Activated CD4-positive, CD25-positive, alpha-beta regulatory T cell treated with anti-CD3 and anti-CD28 coated beads, Interleukin-2, amount 50 U/mL, for 72 hours (primary cell): ENCODE results near the gene SYP.
"Not testable (repeated sequence)": the region's sequence is repeated elsewhere in the genome, so short reads cannot be mapped to it uniquely, and the experiment has no call there.

Source experiments
- DNase-seq: peaks from one replicate; pipeline ENCODE4 v3.0.0; 2021

Gene SYP

DNA sequence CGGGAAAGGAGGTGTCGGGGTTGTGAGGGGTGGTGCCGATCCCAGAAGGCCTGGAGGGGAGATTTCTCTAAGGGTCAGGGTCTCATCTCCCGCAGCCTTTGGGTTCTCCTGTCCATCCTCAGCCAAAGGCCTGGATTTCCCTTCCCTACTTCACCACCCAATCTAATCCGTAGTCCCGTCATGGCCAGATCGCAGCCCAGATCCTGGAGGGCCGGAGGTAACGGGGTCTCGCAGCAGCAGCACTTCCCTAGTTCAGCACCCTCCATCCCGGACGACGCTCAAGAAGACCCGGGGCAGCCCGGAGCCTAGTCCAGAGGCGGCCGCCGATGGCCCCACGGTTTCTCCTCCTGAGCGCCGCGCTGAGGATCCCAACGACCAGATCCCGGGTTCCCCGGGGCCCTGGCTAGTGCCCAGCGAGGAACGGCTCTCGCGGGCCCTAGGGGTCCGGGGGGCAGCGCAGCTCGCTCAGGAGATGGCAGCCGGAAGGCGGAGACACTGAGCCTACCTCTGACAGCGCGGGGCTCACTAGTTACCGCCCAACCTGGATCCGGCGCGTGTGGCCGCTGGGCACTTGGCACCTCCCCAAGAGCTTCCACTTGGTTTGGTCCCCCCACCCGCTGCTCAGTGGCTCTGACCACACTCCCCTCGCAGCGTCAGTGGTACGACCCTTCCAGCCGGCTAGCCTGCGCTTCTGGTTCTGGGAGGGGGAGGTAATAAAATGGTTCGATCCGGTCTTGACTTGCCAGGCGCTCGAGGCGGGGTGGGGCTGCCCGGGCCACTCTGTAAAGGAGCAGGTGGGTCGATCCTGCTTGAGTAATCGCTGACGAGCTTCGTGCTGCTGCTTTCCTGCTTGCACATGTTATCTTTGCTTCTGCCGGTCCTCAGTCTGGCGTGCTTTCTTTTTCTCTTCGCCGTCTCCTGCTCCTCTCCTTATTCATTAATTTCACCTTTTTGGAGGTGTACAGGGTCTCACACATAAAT is 33.8 kb downstream of the SYP start:
- peak; percentile 69 for DNase-seq

DNA sequence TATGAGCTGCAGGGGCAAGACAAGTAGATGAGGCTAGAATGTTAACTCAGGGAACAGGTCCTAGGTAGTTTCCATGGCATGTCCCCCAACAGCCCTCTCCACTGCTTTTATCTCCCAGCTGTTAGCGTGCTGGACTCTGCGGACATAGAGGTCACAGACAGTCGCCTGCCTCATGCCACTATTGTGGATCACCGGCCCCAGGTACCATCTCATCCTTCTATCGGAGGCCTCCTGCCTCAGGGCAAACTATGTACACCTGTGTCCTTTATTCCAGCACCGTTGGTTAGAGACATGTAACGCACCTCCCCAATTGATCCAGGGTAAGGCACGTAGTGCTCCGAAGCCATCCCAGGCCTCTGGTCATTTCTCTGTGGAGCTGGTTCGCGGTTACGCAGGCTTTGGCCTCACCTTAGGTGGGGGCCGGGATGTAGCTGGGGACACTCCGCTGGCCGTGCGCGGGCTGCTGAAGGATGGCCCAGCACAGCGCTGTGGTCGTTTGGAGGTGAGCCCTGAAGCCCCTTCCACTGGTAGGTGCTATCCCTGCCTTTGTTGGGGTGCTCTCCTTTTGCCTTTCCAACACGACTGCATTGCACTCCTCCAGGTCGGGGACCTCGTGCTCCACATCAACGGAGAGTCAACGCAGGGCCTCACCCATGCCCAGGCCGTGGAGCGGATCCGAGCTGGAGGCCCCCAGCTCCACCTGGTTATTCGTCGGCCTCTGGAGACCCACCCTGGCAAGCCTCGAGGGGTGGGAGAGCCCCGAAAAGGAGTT is 35.2 kb downstream of the SYP start:
- no peak for DNase-seq

DNA sequence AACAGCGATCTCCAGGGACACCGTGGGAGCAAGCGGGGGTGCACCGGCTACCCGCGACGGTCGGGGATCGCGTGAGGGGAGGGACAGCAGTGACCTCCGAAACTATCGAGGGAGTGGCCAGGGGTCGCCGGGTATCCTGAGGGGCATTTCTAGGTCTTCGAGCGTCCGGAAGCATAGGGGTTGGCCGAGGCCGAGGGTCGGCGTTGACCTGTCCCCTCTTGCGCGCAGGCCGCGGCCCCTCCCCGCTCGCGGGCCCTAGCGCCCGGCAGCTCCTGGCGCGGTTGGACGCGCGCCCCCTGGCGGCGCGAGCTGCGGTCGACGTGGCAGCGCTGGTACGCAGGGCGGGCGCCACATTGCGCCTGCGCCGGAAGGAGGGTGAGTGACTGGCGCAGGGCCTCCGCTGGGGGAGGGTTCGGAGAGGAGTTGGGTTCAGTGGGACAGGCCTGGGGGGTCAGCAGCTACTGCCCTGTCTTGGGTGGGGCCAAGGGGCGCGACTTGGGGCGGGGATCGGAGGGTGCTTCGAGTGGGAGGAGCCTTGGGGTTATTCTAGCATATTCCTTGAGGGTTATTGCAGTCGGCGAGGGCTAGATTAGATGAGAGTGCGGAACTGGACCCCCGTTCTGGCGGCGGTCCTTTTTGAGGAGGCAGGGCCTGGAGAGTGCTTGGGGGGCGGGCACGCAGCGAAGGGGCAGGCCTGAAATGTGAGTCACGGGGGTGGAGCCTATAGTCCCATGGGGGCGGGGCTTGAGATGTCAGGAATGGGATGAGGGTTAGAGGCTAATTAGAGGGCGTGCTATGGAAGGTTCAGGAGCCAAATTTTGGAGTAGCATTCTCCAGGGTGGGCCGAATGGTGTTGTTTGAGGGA is 36.2 kb downstream of the SYP start:
- peak; percentile 82 for DNase-seq

DNA sequence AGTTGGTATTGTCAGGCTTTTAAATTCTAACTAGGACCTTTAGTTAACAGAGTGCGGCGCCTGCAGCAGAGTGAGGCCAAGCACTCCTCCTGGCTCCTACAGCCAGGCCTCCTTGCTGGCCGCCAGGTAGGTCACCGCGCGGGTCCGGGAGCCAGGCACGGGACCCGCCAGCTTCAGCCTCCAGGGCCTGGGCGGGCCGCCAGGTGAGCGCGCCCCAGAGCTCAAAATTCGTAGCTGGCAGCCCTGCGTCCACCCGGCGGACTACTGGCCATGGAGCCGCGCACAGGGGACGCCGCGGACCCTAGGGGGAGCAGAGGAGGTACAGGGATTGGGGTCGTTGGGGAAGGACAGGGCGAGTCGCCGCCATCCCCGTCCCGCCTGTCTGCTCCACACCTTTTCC is 37.4 kb downstream of the SYP start, which contains the start of gene MAGIX:
Gene MAGIX, plus strand, starts transcription at position 139 of the 400 bp plus-strand sequence. Its CDS starts 132 bp downstream, at position 271.
- no peak for DNase-seq

DNA sequence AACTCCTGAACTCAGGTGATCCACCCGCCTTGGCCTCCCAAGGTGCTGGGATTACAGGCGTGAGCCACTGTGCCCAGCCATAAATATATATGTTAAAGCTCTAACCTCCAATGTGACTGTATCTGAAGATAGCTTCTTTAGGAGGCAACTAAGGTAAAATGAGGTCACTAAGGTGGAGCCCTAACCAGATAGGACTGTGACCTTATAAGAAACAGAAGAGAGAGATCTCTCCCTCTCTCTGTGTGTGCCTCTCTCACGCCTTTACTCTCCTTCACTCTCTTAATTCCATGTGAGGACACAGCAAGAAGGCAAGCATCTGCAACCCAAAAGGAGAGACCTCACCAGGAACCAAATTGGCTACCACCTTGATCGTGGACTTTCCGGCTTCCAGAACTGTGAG is 38.4 kb downstream of the SYP start:
- no peak for DNase-seq

DNA sequence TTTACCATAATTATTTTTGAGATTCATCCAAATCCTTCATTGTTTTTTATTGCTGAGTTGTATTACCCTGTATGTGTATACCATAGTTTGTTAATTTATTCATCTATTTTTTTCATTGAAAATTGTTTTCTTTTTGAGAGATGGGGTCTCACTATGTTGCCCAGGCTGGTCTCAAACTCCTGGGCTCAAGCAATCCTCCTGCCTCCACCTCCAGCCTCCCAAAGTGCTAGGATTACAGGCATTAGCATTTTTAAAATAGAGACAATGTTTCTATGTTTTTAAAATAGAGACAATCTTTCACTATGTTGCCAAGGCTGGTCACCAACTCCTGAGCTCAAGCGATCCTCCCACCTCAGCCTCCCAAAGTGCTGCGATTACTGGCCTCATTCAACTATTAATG is 39.1 kb downstream of the SYP start:
- no peak for DNase-seq

DNA sequence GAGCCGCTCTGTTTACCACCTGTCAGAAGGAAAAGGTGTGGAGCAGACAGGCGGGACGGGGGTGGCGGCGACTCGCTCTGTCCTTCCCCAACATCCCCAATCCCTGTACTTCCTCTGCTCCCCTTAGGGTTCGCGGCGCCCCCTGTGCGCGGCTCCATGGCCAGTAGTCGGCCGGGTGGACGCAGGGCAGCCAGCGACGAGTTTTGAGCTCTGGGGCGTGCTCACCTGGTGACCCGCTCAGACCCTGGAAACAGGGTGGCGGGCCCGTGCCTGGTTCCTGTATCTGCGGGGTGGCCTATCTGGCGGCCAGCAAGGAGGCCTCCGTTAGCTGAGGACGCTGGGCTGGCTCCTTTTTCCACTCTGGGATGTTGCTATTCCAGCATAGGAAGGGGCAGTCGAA is 42.8 kb downstream of the SYP start:
- no peak for DNase-seq

DNA sequence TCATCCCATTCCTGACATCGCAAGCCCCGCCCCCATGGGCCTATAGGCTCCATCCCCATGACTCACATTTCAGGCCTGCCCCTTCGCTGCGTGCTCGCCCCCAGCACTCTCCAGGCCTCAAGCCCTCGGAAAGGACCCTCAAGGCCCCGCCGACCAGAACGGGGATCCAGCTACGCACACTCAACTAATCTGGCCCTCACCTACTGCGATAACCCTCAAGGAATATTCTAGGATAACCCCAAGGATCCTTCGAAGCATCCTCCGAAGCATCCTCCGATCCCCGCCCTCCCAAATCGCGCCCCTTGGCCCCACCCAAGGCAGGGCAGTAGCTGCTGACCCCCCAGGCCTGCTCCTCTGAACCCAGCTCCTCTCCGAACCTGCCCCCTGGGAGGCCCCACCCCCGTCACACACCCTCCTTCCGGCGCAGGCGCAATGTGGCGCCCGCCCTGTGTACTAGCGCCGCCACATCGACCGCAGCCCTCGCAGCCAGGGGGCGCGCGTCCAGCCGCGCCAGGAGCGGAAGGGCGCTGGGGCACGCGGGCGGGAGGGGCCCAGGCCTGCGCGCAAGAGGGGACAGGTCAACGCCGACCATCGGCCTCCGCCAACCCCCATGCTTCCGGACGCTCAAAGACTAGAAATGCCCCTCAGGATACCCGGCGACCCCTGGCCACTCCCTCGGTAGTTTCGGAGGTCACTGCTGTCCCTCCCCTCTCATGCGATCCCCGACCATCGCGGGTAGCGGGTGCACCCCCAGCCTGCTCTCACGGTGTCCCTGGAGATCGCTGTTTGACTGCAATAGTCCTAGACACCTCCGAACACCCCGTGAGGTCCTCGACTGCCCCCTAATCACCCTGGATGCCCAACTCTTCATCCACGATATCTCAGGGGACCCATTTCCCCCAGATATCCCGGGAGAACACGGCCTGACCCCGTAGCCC is 43.8 kb downstream of the SYP start:
- peak; percentile 84 for DNase-seq

DNA sequence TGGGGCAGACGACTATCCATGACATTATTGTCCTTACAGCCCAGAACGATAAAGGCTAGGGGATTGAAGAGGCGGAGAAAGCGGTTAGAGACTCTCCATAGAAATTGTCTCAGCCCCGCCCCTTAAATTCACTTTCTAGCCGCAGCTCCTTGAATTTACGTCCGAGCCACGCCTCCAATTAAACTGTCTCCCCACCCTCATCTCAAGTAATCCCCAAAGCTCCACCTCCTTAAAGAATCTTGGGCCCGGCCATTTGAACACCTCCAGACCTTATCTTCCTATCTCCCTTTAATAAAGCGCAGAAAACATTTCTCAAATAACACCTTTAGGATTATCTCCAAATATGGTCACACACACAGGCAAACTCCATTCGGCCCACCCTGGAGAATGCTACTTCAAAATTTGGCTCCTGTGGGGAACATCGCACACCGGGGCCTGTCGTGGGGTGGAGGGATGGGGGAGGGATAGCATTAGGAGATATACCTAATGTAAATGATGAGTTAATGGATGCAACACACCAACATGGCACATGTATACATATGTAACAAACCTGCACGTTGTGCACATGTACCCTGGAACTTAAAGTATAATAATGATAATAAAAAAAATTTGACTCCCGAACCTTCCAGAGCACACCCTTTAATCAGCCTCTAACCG is 44.6 kb downstream of the SYP start:
- DNase-seq, result no peak

DNA sequence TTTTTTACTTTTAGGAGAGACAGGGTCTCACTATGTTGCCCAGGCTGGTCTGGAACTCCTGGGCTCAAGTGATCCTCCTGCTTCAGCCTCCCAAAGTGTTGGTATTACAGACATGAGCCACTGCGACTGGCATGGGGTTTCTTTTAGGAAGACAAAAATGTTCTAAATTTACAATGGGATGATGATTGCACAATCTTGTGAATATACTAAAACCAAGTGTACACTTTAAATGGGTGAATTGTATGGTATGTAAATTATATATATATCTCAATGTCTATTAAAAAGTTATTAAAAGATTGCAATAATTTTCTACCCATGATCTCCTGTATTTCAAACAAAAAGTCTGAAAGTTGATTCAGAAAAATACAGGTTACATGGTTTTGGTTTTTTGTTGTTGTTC is 46.5 kb downstream of the SYP start:
- DNase-seq, result no peak

DNA sequence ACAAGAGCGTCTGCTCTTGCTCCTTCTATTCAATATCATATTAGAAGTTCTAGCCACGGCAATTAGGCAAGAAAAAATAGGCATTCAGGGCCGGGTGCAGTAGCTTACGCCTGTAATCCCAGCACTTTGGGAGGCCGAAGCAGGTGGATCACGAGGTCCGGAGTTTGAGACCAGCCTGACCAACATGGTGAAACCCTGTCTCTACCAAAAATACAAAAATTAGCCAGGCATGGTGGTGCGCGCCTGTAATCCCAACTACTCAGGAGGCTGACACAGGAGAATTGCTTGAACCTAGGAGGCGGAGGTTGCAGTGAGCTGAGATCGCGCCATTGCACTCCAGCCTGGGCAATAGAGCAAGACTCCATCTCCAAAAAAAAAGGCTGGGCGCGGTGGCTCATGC is 50.7 kb downstream of the SYP start:
- DNase-seq, result not testable (repeated sequence)

DNA sequence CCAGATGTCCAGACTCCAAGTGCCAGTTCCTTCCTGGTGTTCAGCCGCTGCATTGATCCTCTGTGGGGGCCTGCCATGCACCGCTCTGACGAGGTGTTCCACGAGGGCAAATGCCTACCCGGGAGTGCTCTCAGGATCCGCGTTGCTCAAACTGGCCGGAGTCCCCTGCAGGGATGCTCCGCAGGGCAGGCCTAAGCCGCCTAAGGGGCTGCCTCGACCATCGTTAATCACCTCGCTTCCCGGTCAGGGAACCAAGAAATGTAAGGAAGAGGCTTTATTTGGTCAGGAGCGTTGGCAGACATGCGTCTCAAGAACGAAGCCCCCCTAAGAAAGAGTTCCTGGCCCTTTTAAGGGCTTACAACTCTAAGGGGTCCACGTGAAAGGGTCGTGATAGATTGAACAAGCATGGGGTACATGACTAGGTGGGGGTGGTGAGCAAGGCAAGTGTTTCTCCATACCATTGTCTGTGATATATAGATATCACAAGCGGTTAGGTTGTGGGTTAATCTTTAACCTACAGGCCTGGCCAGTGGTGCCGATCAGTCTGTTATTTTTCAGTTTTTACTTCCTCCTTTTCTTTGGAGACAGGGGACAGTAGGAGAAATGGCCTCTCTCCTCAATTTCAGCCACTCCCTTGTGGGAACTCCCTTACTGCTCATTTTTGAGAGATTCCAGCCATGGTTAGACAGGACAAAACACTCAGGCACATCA is 51.4 kb downstream of the SYP start:
- DNase-seq, result not testable (repeated sequence)

DNA sequence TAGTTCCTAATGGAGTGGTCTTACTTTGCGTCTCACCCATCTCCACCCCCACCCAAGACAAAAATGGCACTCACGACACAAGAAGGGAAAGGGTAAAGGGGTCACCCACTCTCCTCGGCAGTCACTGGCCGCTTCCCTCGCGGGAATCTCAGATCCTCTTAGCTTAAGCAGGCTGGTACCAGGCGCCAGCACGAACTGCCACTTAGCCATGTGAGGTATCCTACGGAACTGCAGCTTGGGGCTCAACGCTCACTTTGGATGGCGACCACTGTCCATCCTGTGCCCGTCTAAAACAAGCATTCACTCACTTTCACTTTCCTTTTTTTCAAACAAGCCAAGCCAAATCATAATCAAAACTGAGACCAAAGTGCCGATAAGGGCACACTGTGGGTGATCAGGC is 52.1 kb downstream of the SYP start:
- no peak for DNase-seq

DNA sequence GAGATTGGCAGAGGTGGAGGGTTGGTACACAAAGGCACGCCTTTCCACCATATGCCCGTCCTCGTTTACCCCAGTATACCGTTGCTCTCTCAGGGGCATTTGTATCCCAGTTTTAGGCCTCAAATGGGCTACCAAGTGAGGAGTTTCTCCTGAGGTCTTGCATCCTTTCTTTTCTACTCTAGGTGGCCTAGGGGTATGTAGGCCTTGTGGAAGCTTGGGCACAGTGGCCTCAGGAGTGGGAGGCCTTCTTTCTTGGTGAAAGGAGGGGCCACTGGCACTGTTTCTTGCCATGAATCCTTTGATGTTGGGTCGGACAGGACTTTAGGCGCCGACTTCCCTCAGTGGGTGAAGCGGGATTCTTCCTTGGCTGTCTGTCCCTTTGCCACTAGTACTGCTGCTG is 52.7 kb downstream of the SYP start:
- DNase-seq, result no peak

DNA sequence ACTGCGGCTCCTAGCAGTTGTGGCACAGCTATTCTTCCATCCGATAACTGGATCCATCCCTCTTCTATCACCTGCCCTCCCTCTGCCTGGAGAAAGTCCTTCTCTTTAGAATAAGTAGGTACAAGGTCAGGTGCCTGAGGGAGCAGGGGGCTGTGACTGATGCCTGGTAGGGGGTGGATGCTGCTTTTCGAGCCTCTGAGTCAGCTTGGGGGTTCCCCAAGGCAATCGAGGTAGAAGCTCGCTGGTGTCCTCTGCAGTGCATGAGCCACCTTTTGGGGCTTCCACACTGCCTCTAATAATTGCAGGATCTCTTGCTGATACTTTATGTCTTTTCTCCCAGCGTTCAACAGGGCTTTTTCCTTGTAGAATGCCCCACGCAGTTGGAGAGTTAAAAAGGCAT is 56.8 kb downstream of the SYP start:
- not testable (repeated sequence) for DNase-seq

DNA sequence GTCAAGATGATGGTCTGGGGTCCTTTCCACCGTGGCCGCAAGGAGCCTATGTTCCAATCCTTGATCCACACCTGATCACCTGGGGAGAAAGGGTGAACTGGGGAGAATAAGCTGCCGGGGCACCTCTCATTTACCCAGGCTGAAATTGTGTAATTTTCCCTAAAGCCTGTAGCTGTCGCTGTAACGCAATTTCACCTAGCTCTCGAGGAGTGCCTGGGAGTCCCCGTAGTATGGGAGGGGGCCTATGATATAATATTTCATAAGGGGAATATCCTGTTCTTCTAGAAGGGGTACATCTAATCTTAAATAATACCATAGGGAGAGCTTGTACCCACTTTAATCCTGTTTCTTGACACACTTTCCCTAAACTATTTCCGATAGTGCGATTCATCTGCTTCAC is 57.7 kb downstream of the SYP start:
- DNase-seq, result not testable (repeated sequence)

DNA sequence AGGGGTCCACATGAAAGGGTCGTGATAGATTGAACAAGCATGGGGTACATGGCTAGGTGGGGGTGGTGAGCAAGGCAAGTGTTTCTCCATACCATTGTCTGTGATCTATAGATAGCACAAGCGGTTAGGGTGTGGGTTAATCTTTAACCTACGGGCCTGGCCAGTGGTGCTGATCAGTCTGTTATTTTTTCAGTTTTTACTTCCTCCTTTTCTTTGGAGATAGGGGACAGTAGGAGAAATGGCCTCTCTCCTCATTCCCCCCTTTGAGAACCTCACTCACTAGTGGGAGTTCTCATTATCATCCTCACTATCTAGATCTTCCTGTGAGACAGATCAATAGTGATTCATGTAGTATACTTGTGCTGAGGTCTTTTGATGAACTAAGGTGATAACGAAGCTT is 60.3 kb downstream of the SYP start:
- DNase-seq, result no peak
